ENCODE data around the gene SLC22A6. TPM values are rescaled to one million over a fixed set of nuclear protein-coding genes. Genes with fewer than 3 reads are reported as not detected.
A peak's percentile ranks its signal among the peaks of the same experiment; 100 is the strongest.

SLC22A6 gene
- total RNA-seq, 3 donors from 2014 or later = not detected

DNA sequence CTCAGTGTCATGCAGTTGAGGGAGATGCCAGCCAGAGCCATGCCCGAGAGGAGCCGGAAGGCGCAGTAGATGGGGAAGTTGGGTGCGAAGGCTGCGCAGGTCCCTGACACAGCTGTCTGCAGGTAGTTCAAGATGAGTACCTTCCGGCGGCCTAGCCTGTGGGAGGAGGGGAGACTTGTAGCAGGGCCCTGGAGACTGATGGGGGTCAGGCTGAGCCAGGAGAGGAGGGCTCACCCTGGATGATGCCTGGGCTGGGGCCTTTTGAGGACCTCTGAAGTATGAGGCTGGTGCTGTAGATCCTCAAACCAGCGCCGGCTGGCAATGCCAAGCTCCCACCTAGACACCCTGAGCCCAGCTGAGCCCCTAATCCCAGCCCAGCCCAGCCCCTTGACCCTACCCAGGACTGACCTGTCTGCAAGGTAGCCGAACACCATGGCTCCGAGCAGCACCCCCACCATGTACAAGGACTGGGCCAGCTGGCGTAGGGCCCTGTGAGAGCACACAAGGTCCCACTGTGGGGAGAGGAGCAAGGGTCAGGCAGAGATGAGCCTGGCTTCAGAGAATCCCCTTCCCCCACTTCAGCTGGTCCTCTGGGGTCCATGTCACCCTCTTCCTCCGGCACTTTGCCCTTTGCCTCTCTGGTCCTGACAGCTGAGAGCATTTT lies 1.1 kb downstream of the SLC22A6 start:
- no peak for DNase-seq
- Histone ChIP-seq H3K4me1 (ENCODE audit: low read depth) (no peaks in the 10 kb centered on the region), H3K9me3 (no peaks in the 10 kb centered on the region), H3K36me3 (ENCODE audit: low read depth) (no peaks in the 10 kb centered on the region), H3K4me3 (no peak overlapping the region)
- TF ChIP-seq, protein P1, sequence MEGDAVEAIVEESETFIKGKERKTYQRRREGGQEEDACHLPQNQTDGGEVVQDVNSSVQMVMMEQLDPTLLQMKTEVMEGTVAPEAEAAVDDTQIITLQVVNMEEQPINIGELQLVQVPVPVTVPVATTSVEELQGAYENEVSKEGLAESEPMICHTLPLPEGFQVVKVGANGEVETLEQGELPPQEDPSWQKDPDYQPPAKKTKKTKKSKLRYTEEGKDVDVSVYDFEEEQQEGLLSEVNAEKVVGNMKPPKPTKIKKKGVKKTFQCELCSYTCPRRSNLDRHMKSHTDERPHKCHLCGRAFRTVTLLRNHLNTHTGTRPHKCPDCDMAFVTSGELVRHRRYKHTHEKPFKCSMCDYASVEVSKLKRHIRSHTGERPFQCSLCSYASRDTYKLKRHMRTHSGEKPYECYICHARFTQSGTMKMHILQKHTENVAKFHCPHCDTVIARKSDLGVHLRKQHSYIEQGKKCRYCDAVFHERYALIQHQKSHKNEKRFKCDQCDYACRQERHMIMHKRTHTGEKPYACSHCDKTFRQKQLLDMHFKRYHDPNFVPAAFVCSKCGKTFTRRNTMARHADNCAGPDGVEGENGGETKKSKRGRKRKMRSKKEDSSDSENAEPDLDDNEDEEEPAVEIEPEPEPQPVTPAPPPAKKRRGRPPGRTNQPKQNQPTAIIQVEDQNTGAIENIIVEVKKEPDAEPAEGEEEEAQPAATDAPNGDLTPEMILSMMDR (IDR thresholded peaks at IDR 0.05) = no peak
- intact Hi-C loops (cut with DNase I, micrococcal nuclease) = no loop called here
- no peak for ATAC-seq

DNA sequence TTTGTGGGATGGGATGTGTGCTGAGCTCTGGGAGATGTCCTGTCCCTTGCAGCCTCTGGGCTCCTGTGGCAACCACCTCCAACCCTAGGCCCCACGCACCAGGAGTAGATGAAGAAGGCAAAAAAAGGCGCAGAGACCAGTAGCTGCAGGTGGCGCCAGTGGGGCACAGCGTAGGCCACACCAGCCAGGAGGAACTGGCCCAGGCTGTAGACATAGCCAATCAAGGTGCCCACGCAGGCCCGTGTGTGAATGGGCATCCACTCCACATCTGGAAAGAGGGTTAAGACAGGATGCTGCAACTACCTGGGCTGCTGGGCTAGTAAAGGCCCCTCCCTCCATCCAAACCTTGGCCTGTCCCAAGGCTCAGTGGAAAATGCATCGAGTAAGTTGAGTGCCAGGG lies 3.0 kb downstream of the SLC22A6 start:
- TF ChIP-seq, protein P1 (IDR thresholded peaks at IDR 0.05) = no peak
- DNase-seq = no peak
- Histone ChIP-seq H3K9me3 (no peaks in the 10 kb centered on the region), H3K4me3 (no peak overlapping the region), H3K36me3 (ENCODE audit: low read depth) (no peaks in the 10 kb centered on the region), H3K4me1 (ENCODE audit: low read depth) (no peaks in the 10 kb centered on the region)
- no peak for ATAC-seq
- intact Hi-C loops (cut with DNase I, micrococcal nuclease) = no loop called here

DNA sequence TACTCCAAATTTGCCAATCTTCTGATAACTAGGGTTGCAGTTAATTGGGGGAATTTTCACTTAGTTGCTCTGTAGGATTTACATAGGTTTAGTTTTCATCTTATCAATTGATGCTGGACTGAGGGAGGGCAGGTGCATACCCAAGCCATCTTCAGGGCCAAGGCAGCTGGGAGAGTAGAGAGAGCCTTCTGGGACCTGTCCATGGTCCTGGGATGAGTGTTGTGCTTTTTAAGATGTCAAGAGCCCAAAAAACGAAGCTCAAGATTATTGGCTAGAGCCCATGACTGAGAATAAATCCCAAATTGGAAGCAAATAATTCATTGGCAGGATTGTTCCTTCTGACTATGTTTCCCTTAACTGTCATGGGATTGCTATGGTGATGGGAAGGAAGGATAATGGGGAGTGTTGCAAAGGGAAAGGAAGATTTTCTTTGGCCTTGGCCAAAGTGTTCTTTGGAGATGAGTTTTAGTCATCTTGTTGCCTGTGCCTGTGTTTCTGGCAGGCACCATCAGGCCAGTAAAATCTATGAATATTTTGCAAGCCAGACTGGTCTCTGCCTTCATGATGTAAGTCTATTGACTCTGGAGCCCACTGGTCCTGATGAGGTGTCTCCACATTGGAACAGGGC lies 4.5 kb downstream of the SLC22A6 start:
- TF ChIP-seq, protein P1 (IDR thresholded peaks at IDR 0.05) = no peak
- H3K4me1 ChIP-seq (ENCODE audit: low read depth) = no peaks in the 10 kb centered on the region
- intact Hi-C loops (cut with DNase I, micrococcal nuclease) = no loop called here
- no peaks in the 10 kb centered on the region for H3K36me3 ChIP-seq (ENCODE audit: low read depth)
- DNase-seq (no peak), ATAC-seq (no peak)
- H3K9me3 ChIP-seq = no peaks in the 10 kb centered on the region
- no peak overlapping the region for H3K4me3 ChIP-seq

DNA sequence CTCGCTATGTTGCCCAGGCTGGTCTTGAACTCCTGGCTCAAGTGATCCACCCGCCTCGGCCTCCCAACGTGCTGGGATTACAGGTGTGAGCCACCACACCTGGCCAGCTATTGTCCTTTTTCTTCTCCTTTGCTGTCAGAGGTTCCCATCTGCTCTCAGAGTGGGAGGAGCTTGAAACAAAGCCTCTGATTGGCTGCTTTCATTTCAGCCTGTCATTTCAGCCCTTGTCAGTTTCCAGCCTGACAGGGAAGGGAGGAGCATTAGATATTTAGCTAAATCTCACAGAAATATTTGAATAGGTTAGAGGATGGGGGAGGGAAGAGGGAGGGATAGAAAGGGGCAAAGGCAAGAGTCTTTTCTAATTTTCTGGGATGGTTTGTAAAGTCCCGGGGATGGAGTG lies 8.7 kb downstream of the SLC22A6 start:
- H3K4me1 ChIP-seq (ENCODE audit: low read depth) = no peaks in the 10 kb centered on the region
- intact Hi-C loops (cut with DNase I, micrococcal nuclease) = no loop called here

DNA sequence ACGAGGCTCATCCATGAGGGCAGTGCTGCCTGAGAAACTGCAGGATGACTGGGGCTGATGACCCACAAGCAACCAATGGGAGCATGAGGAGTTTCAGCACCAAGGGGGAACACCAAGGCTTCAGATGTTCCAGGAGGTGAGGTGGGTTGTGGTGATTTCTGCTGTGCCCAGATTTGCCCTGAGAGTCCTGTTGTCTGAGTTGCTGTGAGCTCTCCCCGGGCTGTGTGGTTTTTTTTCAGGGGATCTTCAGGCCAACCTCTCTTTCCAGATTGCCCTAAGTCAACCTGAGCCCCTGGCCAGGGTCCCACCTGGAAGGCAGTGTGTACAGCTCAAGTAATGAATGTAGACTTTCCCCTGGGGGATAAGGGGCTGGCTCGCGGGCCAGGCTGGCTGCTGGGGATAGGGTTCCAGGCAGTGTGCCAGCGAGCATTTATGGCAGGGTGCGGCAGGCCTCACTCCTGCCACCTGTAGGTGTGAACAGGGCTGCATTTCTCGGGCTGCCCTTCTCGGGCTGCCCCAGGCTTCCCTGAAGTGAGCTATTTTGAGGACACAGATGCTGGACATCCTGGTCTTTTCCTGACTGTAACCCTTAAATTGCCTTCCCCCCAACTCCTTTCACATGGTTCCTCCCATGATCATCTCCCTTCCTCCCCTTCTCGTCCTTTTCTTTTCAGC lies 9.8 kb downstream of the SLC22A6 start:
- DNase-seq = peak; percentile 79 to 90 (median 87)
- no peaks in the 10 kb centered on the region for H3K36me3 ChIP-seq (ENCODE audit: low read depth)
- no peaks in the 10 kb centered on the region for H3K9me3 ChIP-seq
- H3K4me3 ChIP-seq = no peak overlapping the region
- peak; percentile 99 for ATAC-seq
- intact Hi-C loops (cut with DNase I, micrococcal nuclease) = no loop called here
- TF ChIP-seq, protein P1 (IDR thresholded peaks at IDR 0.05) = peak; percentile 74
- no peaks in the 10 kb centered on the region for H3K4me1 ChIP-seq (ENCODE audit: low read depth)

More for the DNA sequence above, 8.7 kb downstream of the SLC22A6 start:
- no peaks in the 10 kb centered on the region for H3K9me3 ChIP-seq
- no peak for ATAC-seq
- no peak overlapping the region for H3K4me3 ChIP-seq
- no peak for DNase-seq
- H3K36me3 ChIP-seq (ENCODE audit: low read depth) = no peaks in the 10 kb centered on the region
- TF ChIP-seq, protein P1 (IDR thresholded peaks at IDR 0.05) = no peak

Data from mucosa of descending colon (tissue), 3 donors.